Mucosa of descending colon (tissue), 3 donors: ENCODE results near the gene AGO1. TPM values are rescaled to one million over a fixed set of nuclear protein-coding genes. Genes with fewer than 3 reads are reported as not detected.

ENCODE experiments used
- ATAC-seq: fragments of 200-7000 bp; cut with Tn5 transposase; one replicate; pipeline ENCODE4 v1.9.1; 2020; ENCODE audit warnings: mild to moderate bottlenecking, moderate library complexity
- DNase-seq, 3 donors: peaks; one replicate each; pipeline ENCODE4 v3.0.0-alpha.2; 2020
- H3K36me3 ChIP-seq: fragments of 200-600 bp; one replicate; pipeline ENCODE4 v1.8.0; 2021; ENCODE audit warnings: low read depth, mild to moderate bottlenecking
- H3K4me1 ChIP-seq: fragments of 200-600 bp; one replicate; pipeline ENCODE4 v1.8.0; 2021; ENCODE audit warnings: low read depth, mild to moderate bottlenecking
- H3K4me3 ChIP-seq: fragments of 200-600 bp; one replicate; pipeline ENCODE4 v1.8.0; 2021; ENCODE audit warnings: mild to moderate bottlenecking
- H3K9me3 ChIP-seq: fragments of 200-600 bp; one replicate; pipeline ENCODE4 v1.8.0; 2021; ENCODE audit warnings: mild to moderate bottlenecking
- intact Hi-C, 2 donors: fragments of 100-400 bp; cut with DNase I in 1 of 2; cut with micrococcal nuclease in 1 of 2; formaldehyde crosslinking; loops; one replicate each; pipeline versions ENCODE4 v1.11.0 to v1.11.1; 2022; cut with DNase I, micrococcal nuclease
- total RNA-seq, 3 donors: library from RNA; stranded (reverse); fragmentation: NEBNext Ultra II Directional in 2 of 3; extraction: Animal tissue kit (Norgen Biotek cat#: 25700) in 2 of 3; gene quantifications; one replicate each; pipeline versions ENCODE4 v1.2.1 to v1.2.4, GENCODE V29; 2021 to 2023
- TF ChIP-seq, protein P1 (sequence below): fragments of 200-600 bp; IDR thresholded peaks from one replicate; pipeline ENCODE4 v1.8.0; 2022; ENCODE audit warnings: antibody characterized with exemption, mild to moderate bottlenecking
- donor health status: DM: no; HTN: no; CAD: no; lungs with moderate emphysema.
- donor health status: DM: no; HTN: no; CAD: no.
- donor health status: DM: no; HTN: yes; CAD: no.

Gene AGO1
- total RNA-seq, 3 donors from 2014 or later = 28.6 to 32.0 (median 29.4) TPM

DNA sequence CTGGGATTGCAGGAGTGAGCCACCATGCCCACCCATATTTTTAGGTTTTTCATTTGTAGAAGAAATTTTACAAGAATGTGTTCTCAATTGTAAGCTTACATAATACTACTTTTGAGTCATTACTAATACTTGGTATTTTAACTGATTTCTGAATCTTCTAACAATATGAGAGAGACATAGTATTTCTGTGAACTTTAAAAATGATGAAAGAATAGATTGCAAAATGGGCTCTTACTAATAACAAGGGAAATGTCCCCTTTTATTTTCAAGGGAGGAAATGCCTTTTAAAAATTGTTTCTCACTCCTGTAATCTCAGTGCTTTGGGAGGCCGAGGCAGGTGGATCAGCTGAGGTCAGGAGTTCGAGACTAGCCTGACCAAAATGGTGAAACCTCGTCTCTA, 53.8 kb downstream of the AGO1 start:
- ATAC-seq = no peak
- intact Hi-C loops = no loop called here
- DNase-seq = no peak
- H3K9me3 ChIP-seq = no peaks in the 10 kb centered on the region
- no peaks in the 10 kb centered on the region for H3K36me3 ChIP-seq
- peaks cover 6% of the 10 kb centered on the region for H3K4me1 ChIP-seq
- TF ChIP-seq, protein P1, sequence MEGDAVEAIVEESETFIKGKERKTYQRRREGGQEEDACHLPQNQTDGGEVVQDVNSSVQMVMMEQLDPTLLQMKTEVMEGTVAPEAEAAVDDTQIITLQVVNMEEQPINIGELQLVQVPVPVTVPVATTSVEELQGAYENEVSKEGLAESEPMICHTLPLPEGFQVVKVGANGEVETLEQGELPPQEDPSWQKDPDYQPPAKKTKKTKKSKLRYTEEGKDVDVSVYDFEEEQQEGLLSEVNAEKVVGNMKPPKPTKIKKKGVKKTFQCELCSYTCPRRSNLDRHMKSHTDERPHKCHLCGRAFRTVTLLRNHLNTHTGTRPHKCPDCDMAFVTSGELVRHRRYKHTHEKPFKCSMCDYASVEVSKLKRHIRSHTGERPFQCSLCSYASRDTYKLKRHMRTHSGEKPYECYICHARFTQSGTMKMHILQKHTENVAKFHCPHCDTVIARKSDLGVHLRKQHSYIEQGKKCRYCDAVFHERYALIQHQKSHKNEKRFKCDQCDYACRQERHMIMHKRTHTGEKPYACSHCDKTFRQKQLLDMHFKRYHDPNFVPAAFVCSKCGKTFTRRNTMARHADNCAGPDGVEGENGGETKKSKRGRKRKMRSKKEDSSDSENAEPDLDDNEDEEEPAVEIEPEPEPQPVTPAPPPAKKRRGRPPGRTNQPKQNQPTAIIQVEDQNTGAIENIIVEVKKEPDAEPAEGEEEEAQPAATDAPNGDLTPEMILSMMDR = no peak
- H3K4me3 ChIP-seq = no peak overlapping the region

DNA sequence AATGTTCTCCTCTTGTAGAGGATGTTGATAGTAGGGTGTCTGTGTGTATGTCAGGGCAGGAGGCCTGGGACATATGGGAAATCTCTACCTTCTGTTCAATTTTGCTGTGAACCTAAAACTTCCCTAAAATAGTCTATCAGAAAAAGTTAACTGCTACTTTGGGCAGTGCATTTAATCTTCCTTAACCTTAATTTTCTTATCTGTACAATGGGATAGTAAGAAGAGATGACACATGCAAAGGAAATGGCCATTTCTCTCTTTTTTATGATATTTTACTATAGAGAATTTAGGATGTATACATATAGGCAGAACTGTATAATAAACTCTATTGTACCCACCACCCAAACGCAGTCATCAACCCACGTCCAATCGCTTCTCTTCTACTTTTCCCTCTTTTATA, 56.5 kb downstream of the AGO1 start:
- H3K9me3 ChIP-seq = no peaks in the 10 kb centered on the region
- intact Hi-C loops = no loop called here
- DNase-seq = no peak
- TF ChIP-seq, protein P1 = no peak
- H3K36me3 ChIP-seq = no peaks in the 10 kb centered on the region
- no peaks in the 10 kb centered on the region for H3K4me1 ChIP-seq
- no peak for ATAC-seq
- no peak overlapping the region for H3K4me3 ChIP-seq

DNA sequence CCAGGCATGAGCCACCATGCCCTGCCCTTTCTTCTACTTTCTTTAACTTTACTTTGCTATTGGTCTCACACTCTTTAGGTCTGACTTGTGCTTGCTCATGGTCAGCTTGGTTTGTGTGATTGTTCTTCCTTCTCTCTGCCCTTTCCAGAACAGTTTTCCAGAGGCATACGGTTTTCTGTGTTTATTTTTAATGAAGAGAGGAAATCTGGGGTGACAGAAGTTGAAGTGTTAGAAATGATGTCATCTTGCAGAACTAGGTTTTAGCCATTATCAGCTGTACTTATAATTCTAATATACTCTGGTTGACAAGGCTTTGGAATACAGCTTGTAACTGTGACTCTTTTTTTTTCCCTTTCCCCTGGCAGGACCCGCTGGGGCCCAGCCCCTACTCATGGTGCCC, 62.3 kb downstream of the AGO1 start:
- intact Hi-C loops = no loop called here
- TF ChIP-seq, protein P1 = no peak
- DNase-seq = no peak

DNA sequence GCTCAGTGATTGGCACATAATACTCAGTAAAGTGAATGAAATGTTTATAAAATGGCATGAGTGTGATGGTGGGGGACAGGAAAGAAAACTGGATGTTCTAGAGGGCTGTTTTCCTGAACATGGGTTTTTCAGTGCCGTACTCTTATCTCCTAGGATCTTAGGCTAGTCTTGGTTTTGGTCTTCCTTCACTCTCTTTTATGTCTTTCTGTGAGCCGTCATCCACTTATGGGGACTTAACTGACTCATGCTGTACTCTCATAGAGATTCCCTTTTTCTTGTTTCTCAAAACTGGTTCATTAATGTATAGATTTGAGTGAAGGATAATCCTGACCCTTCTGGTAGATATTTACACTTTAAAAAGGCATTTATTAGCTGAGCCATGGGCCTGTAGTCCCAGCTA, 64.5 kb downstream of the AGO1 start:
- DNase-seq (no peak), ATAC-seq (no peak)
- intact Hi-C loops = no loop called here
- H3K4me3 ChIP-seq = no peak overlapping the region
- TF ChIP-seq, protein P1 = no peak
- H3K4me1 ChIP-seq = no peaks in the 10 kb centered on the region
- H3K9me3 ChIP-seq = no peaks in the 10 kb centered on the region
- no peaks in the 10 kb centered on the region for H3K36me3 ChIP-seq

More for the DNA sequence above, 62.3 kb downstream of the AGO1 start:
- no peak overlapping the region for H3K4me3 ChIP-seq
- no peaks in the 10 kb centered on the region for H3K9me3 ChIP-seq
- no peaks in the 10 kb centered on the region for H3K36me3 ChIP-seq
- ATAC-seq = no peak
- H3K4me1 ChIP-seq = no peaks in the 10 kb centered on the region

DNA sequence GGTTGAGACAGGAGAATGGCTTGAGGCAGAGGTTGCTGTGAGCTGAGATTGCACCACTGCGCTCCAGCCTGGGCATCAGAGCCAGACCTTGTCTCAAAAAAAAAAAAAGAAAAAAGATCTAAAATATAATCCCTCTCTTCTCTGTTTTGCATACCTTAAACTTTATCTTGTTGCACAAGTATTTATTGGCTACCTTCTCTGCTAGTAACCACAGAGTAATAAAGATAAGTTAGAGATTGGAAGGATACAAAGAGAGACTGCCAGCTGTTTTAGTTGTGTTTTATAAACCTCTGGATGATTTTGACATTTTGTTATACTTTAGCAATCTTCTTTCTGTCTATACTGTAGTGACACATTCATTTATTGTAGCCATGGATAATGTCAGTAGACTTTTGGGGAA, 75.5 kb downstream of the AGO1 start:
- intact Hi-C loops = no loop called here
- DNase-seq (no peak), ATAC-seq (peak; percentile 58)
- no peaks in the 10 kb centered on the region for H3K9me3 ChIP-seq
- H3K36me3 ChIP-seq = no peaks in the 10 kb centered on the region
- TF ChIP-seq, protein P1 = no peak
- H3K4me3 ChIP-seq = no peak overlapping the region
- H3K4me1 ChIP-seq = peaks cover 5% of the 10 kb centered on the region

DNA sequence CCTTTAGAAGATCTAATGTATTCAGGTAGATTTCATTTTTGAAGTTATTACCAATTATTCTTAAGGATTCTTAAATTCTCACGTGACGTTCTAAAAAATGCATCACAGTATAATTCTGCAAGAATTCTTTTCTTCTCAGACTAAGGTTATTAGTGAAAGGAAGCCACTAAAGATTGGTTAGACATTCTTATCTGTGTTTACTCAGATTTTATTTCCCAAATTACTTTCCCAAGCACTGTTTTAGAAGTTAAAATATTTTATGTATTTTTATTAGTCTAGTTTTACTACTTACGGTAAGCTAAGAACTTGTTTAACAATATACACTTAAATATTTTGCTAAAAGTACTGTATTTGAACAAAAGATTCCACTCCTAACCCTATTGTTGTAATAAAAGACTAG, 76.3 kb downstream of the AGO1 start:
- ATAC-seq (no peak), DNase-seq (no peak)
- Histone ChIP-seq H3K9me3 (no peaks in the 10 kb centered on the region), H3K4me1 (peaks cover 5% of the 10 kb centered on the region), H3K4me3 (no peak overlapping the region), H3K36me3 (no peaks in the 10 kb centered on the region)
- intact Hi-C loops = no loop called here
- TF ChIP-seq, protein P1 = no peak
